IPS DF 6.9 (cell line): ENCODE results near the gene OR51D1.

Experiments used
- DNase-seq: peaks from one replicate; pipeline ENCODE4 v3.0.0-alpha.2; 2013; ENCODE audit warnings: low read depth, low spot score
- H3K27ac ChIP-seq: one replicate; pipeline ENCODE4 v1.5.1; 2013; ENCODE audit warnings: low read length, control low read depth
- H3K27me3 ChIP-seq: 2 replicates; pipeline ENCODE4 v1.6.1; 2013; ENCODE audit warnings: mild to moderate bottlenecking, low read length; ENCODE audit not compliant: control insufficient read depth, insufficient read depth
- H3K36me3 ChIP-seq: 2 replicates; pipeline ENCODE4 v1.6.1; 2013; ENCODE audit warnings: low read length; ENCODE audit not compliant: control insufficient read depth, insufficient read depth
- H3K4me1 ChIP-seq: 2 replicates; pipeline ENCODE4 v1.6.1; 2013; ENCODE audit warnings: low read length; ENCODE audit not compliant: control insufficient read depth, insufficient read depth
- H3K4me3 ChIP-seq: 2 replicates; pipeline ENCODE4 v1.5.1; 2013; ENCODE audit warnings: mild to moderate bottlenecking, low read length
- H3K9me3 ChIP-seq: 2 replicates; pipeline ENCODE4 v1.6.1; 2013; ENCODE audit warnings: low read length, inconsistent platforms; ENCODE audit not compliant: control insufficient read depth, insufficient read depth
- WGBS: extraction: QIAGEN DNeasy Blood & Tissue Kit; methylation state at CpG from one replicate; pipeline ENCODE4 v1.1.7; 2013; ENCODE audit warnings: mixed read lengths, missing lambda C conversion rate; ENCODE audit not compliant: insufficient read length, insufficient coverage; 5-methylcytosine and 5-hydroxymethylcytosine counted together

OR51D1 gene

DNA sequence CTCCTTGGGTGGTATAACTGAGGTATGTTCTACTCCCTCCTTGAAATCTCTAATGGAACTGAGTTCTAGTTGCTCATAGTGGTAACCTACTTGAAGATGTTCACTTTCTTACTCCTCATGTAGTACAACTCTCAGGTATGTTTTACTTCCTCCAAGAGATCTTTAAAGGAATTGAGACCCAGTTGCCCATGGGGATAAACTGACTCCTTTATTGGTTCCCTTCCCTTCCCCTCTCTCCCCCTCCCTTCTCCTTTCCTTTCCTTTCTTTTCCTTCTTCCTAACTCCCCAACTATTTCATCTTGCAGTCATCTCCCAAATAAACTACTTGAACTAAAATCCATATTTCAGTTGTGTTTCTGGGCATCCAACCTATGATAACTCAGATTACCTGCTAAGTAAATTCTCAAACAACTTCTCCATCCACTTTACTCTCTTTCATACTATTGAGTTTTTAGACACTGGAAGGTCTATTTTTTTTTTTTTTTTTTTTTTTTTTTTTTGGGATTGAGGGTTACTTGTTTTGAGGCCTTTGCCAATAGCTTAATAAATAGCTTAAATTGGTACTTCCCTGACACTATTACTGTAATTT is 21.3 kb upstream of the OR51D1 start:
- DNase-seq, result no peak
- Histone ChIP-seq H3K27me3 (no peaks in the 10 kb centered on the region), H3K27ac (no peak overlapping the region), H3K9me3 (no peaks in the 10 kb centered on the region), H3K4me1 (no peaks in the 10 kb centered on the region), H3K36me3 (no peaks in the 10 kb centered on the region), H3K4me3 (no peak overlapping the region)

DNA sequence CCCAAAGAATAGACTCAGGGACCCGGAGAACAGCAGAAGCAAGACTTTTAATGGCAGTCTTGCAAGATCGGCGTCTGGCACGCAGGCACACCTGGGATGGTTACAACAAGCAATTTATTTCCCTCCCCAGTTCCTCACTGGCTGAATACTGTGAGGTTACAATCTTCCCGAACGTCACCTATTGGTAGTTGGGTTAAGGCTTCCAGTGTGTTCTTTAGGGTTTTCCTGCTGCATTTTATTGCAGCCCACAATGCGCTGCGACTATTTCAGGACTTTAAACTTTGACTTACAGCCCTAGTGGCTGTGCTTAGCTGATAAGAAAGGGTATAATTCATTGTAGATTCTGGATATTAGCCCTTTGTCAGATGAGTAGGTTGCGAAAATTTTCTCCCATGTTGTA is 17.8 kb upstream of the OR51D1 start:
- H3K4me1 ChIP-seq, result no peaks in the 10 kb centered on the region
- H3K27me3 ChIP-seq, result no peaks in the 10 kb centered on the region
- no peak overlapping the region for H3K27ac ChIP-seq
- no peak overlapping the region for H3K4me3 ChIP-seq
- no peaks in the 10 kb centered on the region for H3K9me3 ChIP-seq
- no peaks in the 10 kb centered on the region for H3K36me3 ChIP-seq
- WGBS, result no CpG with 5 or more reads among the region's 9 CpGs
- no peak for DNase-seq

DNA sequence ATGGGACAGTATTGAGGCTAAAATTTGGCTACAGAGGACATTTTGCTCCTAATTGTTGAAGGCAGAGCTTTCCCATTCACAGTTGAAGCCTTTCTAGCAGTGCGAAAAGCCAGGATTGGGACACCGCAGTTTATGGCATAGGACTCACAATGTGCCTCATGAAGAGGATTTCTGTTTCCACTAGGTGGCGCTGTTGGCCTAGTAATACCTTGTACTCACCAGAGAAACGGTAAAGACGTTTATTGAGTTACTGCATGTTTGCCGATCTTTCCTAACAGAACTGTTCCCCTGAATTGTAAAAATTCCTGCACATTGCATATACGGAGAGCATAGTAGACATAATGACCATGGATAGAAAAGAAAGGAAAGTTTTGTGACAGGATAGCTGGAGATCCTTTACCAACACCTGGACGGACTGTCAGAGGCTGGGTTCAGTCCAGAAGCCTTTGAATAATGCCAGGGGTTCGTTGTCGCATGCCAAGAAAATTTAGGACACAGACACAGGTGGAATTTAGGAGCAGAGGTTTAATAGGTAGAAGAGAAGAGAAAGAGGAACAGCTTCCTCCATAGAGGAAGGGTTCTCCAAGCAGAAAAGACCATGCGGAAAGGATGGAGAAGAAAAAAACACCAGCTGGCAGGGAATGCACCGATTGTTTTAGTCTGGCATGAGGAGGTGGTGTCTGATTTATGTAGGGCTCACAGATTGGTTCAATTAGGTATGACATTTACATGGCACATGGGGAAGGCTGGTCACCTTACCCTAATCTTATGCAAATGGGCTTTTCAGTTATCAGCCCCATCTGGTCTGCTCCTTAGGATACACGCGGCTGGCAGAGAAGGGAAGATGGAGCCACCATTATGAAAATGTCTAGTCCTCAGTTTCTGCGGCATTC is 10.8 kb upstream of the OR51D1 start:
- Histone ChIP-seq H3K4me3 (no peak overlapping the region), H3K27me3 (no peaks in the 10 kb centered on the region), H3K27ac (no peak overlapping the region), H3K4me1 (no peaks in the 10 kb centered on the region), H3K36me3 (no peaks in the 10 kb centered on the region), H3K9me3 (no peaks in the 10 kb centered on the region)
- DNase-seq, result no peak
- WGBS, result no CpG with 5 or more reads among the region's 15 CpGs

DNA sequence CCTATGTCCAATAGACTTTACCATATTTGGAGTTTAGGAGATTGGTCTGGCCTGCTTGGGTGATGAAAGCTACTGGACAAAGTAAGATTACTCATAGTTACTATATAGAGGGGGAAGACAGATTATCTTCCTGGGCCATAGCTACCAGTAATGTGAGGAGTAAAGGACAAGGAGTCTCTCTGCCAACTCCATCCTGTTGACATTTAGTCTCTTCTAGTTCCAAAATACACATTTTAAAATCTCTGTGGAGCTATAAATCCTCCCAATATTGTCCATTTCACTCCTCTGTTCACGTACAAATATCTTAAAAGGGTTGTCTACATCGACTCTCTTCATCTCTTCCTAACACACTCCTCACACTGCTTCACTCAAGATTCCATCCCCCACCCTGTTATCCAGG is 1.1 kb upstream of the OR51D1 start:
- no peaks in the 10 kb centered on the region for H3K27me3 ChIP-seq
- H3K4me3 ChIP-seq, result no peak overlapping the region
- no CpG with 5 or more reads among the region's 2 CpGs for WGBS
- H3K9me3 ChIP-seq, result no peaks in the 10 kb centered on the region
- H3K4me1 ChIP-seq, result no peaks in the 10 kb centered on the region
- H3K27ac ChIP-seq, result no peak overlapping the region
- no peaks in the 10 kb centered on the region for H3K36me3 ChIP-seq
- no peak for DNase-seq

DNA sequence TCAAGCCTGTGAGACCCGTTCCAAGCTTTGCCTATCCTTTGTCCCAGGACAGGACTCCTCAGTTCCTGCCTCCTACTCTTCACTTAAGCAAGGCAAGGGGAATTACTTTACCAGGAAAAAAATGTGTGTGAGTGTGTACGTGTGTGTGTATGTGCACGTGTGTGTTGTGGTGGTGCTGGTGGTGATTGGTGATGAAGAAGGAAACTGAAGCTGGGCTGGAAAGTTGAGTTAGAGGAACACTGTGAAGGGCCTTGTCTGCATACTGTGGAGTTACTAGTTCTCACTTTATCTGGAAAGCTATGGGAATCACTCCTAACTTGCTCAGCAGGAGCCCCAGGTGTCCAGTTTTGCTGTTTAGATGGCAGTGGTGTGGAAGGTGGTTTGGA is 378 bp downstream of the OR51D1 start:
- no peaks in the 10 kb centered on the region for H3K27me3 ChIP-seq
- no peak overlapping the region for H3K4me3 ChIP-seq
- no peak for DNase-seq
- no peaks in the 10 kb centered on the region for H3K36me3 ChIP-seq
- H3K27ac ChIP-seq, result no peak overlapping the region
- H3K9me3 ChIP-seq, result no peaks in the 10 kb centered on the region
- WGBS, result no CpG with 5 or more reads among the region's 3 CpGs
- no peaks in the 10 kb centered on the region for H3K4me1 ChIP-seq

DNA sequence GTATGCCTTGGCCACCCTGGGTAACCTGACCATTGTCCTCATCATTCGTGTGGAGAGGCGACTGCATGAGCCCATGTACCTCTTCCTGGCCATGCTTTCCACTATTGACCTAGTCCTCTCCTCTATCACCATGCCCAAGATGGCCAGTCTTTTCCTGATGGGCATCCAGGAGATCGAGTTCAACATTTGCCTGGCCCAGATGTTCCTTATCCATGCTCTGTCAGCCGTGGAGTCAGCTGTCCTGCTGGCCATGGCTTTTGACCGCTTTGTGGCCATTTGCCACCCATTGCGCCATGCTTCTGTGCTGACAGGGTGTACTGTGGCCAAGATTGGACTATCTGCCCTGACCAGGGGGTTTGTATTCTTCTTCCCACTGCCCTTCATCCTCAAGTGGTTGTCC is 2.7 kb downstream of the OR51D1 start:
- H3K27ac ChIP-seq, result no peak overlapping the region
- no peaks in the 10 kb centered on the region for H3K4me1 ChIP-seq
- H3K36me3 ChIP-seq, result no peaks in the 10 kb centered on the region
- H3K9me3 ChIP-seq, result no peaks in the 10 kb centered on the region
- no CpG with 5 or more reads among the region's 6 CpGs for WGBS
- H3K4me3 ChIP-seq, result no peak overlapping the region
- H3K27me3 ChIP-seq, result no peaks in the 10 kb centered on the region
- no peak for DNase-seq

DNA sequence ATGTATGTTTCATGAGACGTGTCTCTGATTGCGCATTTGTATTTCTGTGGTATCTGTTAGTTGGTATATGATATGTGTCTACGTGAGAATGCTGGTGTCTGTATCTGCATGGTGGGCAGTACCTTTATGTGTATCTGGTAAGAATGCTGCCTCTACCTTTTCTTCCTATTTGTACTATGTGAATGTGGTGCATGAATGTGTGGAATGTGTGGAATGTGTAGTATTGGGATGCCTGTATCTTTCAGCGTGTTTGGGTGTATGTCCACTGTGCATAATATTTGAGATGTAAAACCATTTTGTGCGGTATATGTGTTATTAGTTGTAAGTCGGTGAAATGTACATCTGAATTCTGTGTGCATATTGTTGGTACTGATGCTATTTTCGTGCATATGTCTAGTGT is 4.2 kb downstream of the OR51D1 start:
- no peak for DNase-seq
- no peaks in the 10 kb centered on the region for H3K27me3 ChIP-seq
- no peak overlapping the region for H3K4me3 ChIP-seq
- no peaks in the 10 kb centered on the region for H3K36me3 ChIP-seq
- H3K4me1 ChIP-seq, result no peaks in the 10 kb centered on the region
- H3K9me3 ChIP-seq, result no peaks in the 10 kb centered on the region
- WGBS, result 100% methylated on average over 3 of the region's 7 CpGs
- no peak overlapping the region for H3K27ac ChIP-seq

DNA sequence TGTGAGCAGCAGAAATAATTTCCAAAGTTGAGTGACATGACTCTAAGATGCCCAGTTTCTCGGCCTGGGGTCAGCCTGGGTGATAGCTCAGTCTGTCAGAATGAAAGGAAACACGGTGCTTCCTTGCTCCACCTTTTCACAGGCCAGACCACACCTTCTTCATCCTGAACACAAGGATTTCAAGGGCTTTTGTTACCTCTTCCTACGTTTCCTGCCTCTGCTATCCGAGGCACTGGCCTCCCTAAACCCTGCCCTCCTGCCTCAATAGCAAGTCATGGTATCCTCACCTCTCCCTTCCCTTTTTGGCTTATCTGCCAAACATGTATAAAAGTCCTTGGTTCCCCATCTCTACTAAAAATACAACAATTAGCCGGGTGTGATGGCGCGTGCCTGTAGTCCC is 4.8 kb downstream of the OR51D1 start:
- Histone ChIP-seq H3K4me1 (no peaks in the 10 kb centered on the region), H3K27ac (no peak overlapping the region), H3K4me3 (no peak overlapping the region), H3K27me3 (no peaks in the 10 kb centered on the region), H3K36me3 (no peaks in the 10 kb centered on the region), H3K9me3 (no peaks in the 10 kb centered on the region)
- no peak for DNase-seq
- WGBS, result no CpG with 5 or more reads among the region's 7 CpGs

DNA sequence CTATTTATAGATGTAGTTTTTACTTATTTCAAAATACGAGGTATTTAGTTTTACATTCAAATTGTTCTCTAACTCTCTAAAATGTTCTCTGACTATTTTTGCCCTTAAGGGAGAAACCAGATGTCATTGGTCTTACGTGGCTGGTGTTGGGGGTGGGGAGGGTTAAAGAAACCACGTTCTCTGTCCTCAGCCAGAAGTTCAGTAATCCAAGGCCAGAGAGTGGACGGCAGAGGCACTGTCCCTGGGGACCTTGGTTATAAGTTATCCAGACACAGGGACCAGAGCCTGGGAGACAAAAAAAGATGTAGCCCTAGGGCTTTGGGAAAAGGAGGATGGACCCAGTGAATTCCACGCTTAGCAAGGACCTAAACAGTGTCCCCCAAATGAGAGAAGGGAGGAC is 5.8 kb downstream of the OR51D1 start:
- Histone ChIP-seq H3K9me3 (no peaks in the 10 kb centered on the region), H3K27me3 (no peaks in the 10 kb centered on the region), H3K4me3 (no peak overlapping the region), H3K4me1 (no peaks in the 10 kb centered on the region), H3K27ac (no peak overlapping the region), H3K36me3 (no peaks in the 10 kb centered on the region)
- no CpG with 5 or more reads among the region's 5 CpGs for WGBS
- no peak for DNase-seq

DNA sequence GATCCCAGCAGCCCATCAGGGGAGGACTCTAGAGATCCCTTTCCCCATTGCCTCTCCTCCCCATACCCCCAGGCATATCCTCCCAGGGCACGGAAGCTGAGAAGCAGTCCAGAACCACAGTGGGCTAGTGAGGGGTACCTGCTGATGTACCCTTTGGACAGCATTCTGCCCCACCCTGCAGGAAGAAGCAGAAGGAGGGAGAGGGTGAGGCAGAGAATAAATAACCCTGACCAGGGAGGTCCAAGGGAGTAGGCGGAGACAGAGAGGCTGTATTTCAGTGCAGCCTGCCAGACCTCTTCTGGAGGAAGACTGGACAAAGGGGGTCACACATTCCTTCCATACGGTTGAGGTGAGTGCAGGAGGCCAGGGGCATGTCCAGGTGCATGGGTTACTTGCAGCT is 6.4 kb downstream of the OR51D1 start, which contains the start of gene OR51E1:
Gene OR51E1, plus strand, starts transcription at position 301 of the 400 bp plus-strand sequence. CDS start 8,545 bp downstream, outside the sequence.
- Histone ChIP-seq H3K9me3 (no peaks in the 10 kb centered on the region), H3K27ac (no peak within 1 kb of the TSS), H3K27me3 (no peaks in the 10 kb centered on the region), H3K36me3 (no peaks in the 10 kb centered on the region), H3K4me1 (no peaks in the 10 kb centered on the region), H3K4me3 (no peak within 1 kb of the TSS)
- WGBS, result no CpG with 5 or more reads among the region's 3 CpGs
- no peak for DNase-seq

DNA sequence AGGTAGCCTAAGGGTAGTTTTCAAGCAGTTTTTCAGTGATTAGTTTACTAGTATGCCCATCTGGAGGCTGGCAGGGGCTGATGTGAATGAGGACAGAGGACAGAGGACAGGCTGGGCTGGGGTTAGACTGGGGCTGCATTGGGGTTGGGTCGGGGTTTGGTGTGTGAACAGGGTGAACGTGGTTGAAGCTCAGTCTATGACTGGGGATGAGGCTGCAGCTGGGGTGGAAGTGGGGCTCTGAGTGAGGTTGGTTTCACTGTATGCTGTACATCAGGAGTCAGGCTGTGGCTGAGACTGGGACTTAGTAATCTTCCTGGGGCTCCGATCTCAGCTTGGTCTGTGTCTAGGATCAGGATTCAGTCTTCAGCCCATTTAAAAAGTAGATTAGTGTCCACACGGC is 7.0 kb downstream of the OR51D1 start:
- no peak overlapping the region for H3K4me3 ChIP-seq
- no peaks in the 10 kb centered on the region for H3K4me1 ChIP-seq
- no peak overlapping the region for H3K27ac ChIP-seq
- no peaks in the 10 kb centered on the region for H3K9me3 ChIP-seq
- DNase-seq, result no peak
- H3K36me3 ChIP-seq, result no peaks in the 10 kb centered on the region
- no peaks in the 10 kb centered on the region for H3K27me3 ChIP-seq
- no CpG with 5 or more reads among the region's 4 CpGs for WGBS
